AG04449 (cell line): ENCODE measurements around the gene HSPH1.
A peak's percentile ranks its signal among the peaks of the same experiment; 100 is the strongest.

Source experiments
- CTCF ChIA-PET: fragments of 350-600 bp; formaldehyde crosslinking; extraction: SDS; loops from one replicate; lab custom pipeline; 2021; ENCODE audit warnings: antibody characterized with exemption; lab: Yijun Ruan, JAX
- POLR2A ChIA-PET: fragments of 400-600, 350-600 bp; formaldehyde crosslinking; extraction: SDS; loops from one replicate; lab custom pipeline; 2020; ENCODE audit warnings: antibody characterized with exemption, inconsistent platforms; lab: Yijun Ruan, JAX
- DNase-seq: peaks from one replicate; pipeline ENCODE4 v3.0.0-alpha.2; 2010; ENCODE audit warnings: low read depth, low spot score
- H3K4me3 ChIP-seq: 2 replicates; pipeline ENCODE4 v1.5.1; 2011; ENCODE audit warnings: low read depth, mild to moderate bottlenecking, control low read depth, low read length
- CTCF ChIP-seq: IDR thresholded peaks from one replicate; pipeline ENCODE4 v1.5.1; 2011; ENCODE audit warnings: mild to moderate bottlenecking, moderate library complexity, low read length, control low read depth, inconsistent platforms; ENCODE audit not compliant: insufficient read depth; ENCODE audit errors: missing control alignments

The HSPH1 gene

DNA sequence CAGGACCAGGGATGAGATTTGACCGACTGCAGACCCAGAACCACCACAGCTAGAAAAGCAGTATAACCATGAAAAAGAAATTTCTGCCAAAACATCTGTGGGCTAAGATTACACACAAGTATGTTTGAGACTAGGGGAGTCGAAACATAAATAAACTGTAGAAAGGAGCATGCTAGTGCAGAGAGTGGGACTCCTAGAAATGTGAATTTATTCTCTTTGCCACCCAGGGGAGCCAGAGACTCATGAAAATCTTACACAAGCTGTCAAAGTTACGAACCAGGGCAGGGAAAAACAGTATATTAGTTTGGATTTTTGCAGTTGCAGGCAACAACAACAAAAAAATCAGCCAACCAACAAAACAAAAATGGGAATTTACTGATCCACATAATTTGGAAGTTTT lies 12.3 kb upstream of the HSPH1 start:
- no peak overlapping the region for H3K4me3 ChIP-seq
- ChIA-PET CTCF (interaction anchor here (0.8 to 3.3 kb wide), 10 partner anchors 11 to 622 kb away, joined by 3 to 50 read pairs (median 4); partner anchors contain the start of gene B3GLCT), POLR2A (interaction anchor here (0.5 kb wide), 1 partner anchor 333 kb away, joined by 3 read pairs; no protein-coding TSS in a partner anchor)
- DNase-seq: no peak
- TF ChIP-seq CTCF: peak; percentile 22

DNA sequence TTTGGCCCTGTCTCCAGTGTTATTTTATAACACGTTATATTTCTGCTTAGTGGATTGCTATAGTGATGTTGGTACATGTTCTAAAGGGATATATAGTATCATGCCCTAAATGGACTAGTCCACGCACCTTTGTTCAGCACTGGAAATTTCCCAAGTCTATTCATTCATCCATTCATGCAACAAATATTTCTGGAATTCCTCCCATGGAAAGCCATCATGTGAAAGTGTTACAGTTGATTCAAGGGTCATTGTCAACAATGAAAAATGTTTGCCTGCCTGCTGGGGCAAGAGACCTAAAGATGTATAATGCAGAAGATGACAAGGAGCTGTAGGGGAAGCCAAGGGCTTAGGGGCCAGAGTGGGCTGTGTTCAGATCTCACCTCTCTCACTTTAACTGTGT lies 10.8 kb upstream of the HSPH1 start:
- peak; percentile 50 for DNase-seq
- H3K4me3 ChIP-seq: no peak overlapping the region
- CTCF ChIA-PET: interaction anchor here (0.6 to 3.0 kb wide), 6 partner anchors 13 to 252 kb away, joined by 3 to 50 read pairs (median 3); no protein-coding TSS in a partner anchor
- POLR2A ChIA-PET: no interaction called here
- TF ChIP-seq CTCF: no peak

- POLR2A ChIA-PET: no interaction called here
- no peak overlapping the region for H3K4me3 ChIP-seq
- DNase-seq: no peak
- TF ChIP-seq CTCF: no peak
- CTCF ChIA-PET: interaction anchor here (1.3 to 1.7 kb wide), 2 partner anchors 24 to 64 kb away, joined by 3 to 5 read pairs; no protein-coding TSS in a partner anchor
These were observed 10.3 kb upstream of the HSPH1 start for GRCh38 chr13:31172001-31172400.

GRCh38 chr13:31168736-31169135 lies 7.0 kb upstream of the HSPH1 start:
- no peak overlapping the region for H3K4me3 ChIP-seq
- ChIA-PET CTCF (no interaction called here), POLR2A (no interaction called here)
- no peak for TF ChIP-seq CTCF
- DNase-seq: no peak

DNA sequence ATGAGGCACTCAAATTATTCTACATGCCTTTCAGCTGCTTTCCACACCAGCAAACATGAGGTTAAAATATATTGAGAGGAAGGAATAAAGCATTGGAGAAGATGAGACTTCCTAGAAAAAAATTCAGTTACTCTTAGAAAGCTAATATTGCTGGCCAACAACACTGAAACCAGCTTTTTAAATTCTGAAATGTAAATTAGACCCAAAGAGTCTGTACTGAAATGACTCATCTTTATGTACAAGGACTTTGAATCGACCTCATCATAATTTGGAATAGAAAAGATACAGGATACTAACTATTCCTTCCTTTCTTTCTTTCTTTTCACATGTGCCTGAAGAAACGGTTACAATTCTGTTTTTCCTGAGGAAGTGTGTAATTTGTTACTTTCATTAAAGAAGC lies 6.5 kb upstream of the HSPH1 start:
- no peak for TF ChIP-seq CTCF
- DNase-seq: no peak
- ChIA-PET CTCF (no interaction called here), POLR2A (no interaction called here)
- no peak overlapping the region for H3K4me3 ChIP-seq

DNA sequence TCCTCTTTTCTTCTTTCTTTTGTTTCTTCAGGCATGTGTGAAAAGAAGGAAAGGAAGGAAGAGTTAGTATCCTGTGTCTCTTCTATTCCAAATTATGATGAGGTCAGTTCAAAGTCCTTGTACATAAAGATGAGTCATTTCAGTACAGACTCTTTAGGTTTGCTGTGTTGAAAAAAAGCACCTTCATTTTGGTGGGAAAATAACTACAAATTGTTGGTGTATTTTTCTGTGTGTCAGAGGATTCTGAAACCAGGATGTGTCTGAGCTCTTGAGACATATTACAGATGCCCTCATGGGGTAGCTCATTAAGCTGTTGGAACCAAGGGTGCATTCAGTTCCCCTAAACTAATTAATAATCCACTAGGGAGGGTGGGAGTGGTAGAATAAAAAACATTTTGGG lies 5.8 kb upstream of the HSPH1 start:
- no peak for TF ChIP-seq CTCF
- CTCF ChIA-PET: no interaction called here
- POLR2A ChIA-PET: no interaction called here
- no peak for DNase-seq
- H3K4me3 ChIP-seq: no peak overlapping the region
